ENCODE results near the gene MRPS18B.
A peak's percentile ranks its signal among the peaks of the same experiment; 100 is the strongest.

Gene MRPS18B

GRCh38 chr6:30643656-30644055, 26.0 kb downstream of the MRPS18B start:
- no peak overlapping the region for H3K4me3 ChIP-seq (ENCODE audit: low read depth, low read length)
- no peak for DNase-seq (ENCODE audit: low read depth)
- no peak for TF ChIP-seq MYC (IDR thresholded peaks at IDR 0.05; ENCODE audit: low read depth, low read length)
- TF ChIP-seq MAX (IDR thresholded peaks at IDR 0.05; ENCODE audit: low read depth, low read length), result no peak
- no peak for TF ChIP-seq CTCF (IDR thresholded peaks at IDR 0.05; ENCODE audit: low read depth, low read length)
- no peak for TF ChIP-seq POLR2A (IDR thresholded peaks at IDR 0.05; ENCODE audit: extremely low read depth, insufficient read length)

- no peak overlapping the region for H3K4me3 ChIP-seq (ENCODE audit: low read depth, low read length)
- no peak for DNase-seq (ENCODE audit: low read depth)
- TF ChIP-seq MAX (IDR thresholded peaks at IDR 0.05; ENCODE audit: low read depth, low read length) (no peak), CTCF (IDR thresholded peaks at IDR 0.05; ENCODE audit: low read depth, low read length) (no peak), POLR2A (IDR thresholded peaks at IDR 0.05; ENCODE audit: extremely low read depth, insufficient read length) (no peak), MYC (IDR thresholded peaks at IDR 0.05; ENCODE audit: low read depth, low read length) (no peak)
Observed at GRCh38 chr6:30644769-30645168, 27.1 kb downstream of the MRPS18B start.

GRCh38 chr6:30645989-30646388, 28.3 kb downstream of the MRPS18B start:
- peak overlapping the region; percentile 60 for H3K4me3 ChIP-seq (ENCODE audit: low read depth, low read length)
- DNase-seq (ENCODE audit: low read depth), result no peak
- no peak for TF ChIP-seq MYC (IDR thresholded peaks at IDR 0.05; ENCODE audit: low read depth, low read length)
- no peak for TF ChIP-seq CTCF (IDR thresholded peaks at IDR 0.05; ENCODE audit: low read depth, low read length)
- TF ChIP-seq MAX (IDR thresholded peaks at IDR 0.05; ENCODE audit: low read depth, low read length), result no peak
- TF ChIP-seq POLR2A (IDR thresholded peaks at IDR 0.05; ENCODE audit: extremely low read depth, insufficient read length), result no peak

- H3K4me3 ChIP-seq (ENCODE audit: low read depth, low read length), result peak within 1 kb of the TSS; percentile 78
- peak; percentile 29; the same call in 1 of the 2 replicates for TF ChIP-seq MAX (IDR thresholded peaks at IDR 0.05; ENCODE audit: low read depth, low read length)
- TF ChIP-seq POLR2A (IDR thresholded peaks at IDR 0.05; ENCODE audit: extremely low read depth, insufficient read length), result no peak
- peak; percentile 96 for DNase-seq (ENCODE audit: low read depth)
Observed at GRCh38 chr6:30646450-30647241, 29.0 kb downstream of the MRPS18B start, which contains the start of gene C6orf136. Gene C6orf136 (plus strand): TSS chr6:30647133. CDS start chr6:30647232, 99 bp downstream.

GRCh38 chr6:30647242-30648116, 29.8 kb downstream of the MRPS18B start:
- TF ChIP-seq CTCF (IDR thresholded peaks at IDR 0.05; ENCODE audit: low read depth, low read length) (no peak), POLR2A (IDR thresholded peaks at IDR 0.05; ENCODE audit: extremely low read depth, insufficient read length) (peak; percentile 70), MYC (IDR thresholded peaks at IDR 0.05; ENCODE audit: low read depth, low read length) (peak; percentile 34), MAX (IDR thresholded peaks at IDR 0.05; ENCODE audit: low read depth, low read length) (peak; percentile 38; the same call in 1 of the 2 replicates)

More at GRCh38 chr6:30647242-30648116, 29.8 kb downstream of the MRPS18B start:
- peak overlapping the region; percentile 78 for H3K4me3 ChIP-seq (ENCODE audit: low read depth, low read length)
- DNase-seq (ENCODE audit: low read depth), result peak; percentile 92
